HG03378 (cell line): ENCODE measurements around the gene BLID.

ENCODE experiments used
- ATAC-seq: cut with Tn5 transposase; IDR thresholded peaks from one replicate; pipeline ENCODE4 v1.9.1; 2021; ENCODE audit warnings: mild to moderate bottlenecking, moderate library complexity; ENCODE audit not compliant: unreplicated experiment

The BLID gene

GRCh38 chr11:122140500-122140899, 24.5 kb upstream of the BLID start:
- ATAC-seq: no peak

GRCh38 chr11:122139595-122139866, 23.5 kb upstream of the BLID start:
- no peak for ATAC-seq

DNA sequence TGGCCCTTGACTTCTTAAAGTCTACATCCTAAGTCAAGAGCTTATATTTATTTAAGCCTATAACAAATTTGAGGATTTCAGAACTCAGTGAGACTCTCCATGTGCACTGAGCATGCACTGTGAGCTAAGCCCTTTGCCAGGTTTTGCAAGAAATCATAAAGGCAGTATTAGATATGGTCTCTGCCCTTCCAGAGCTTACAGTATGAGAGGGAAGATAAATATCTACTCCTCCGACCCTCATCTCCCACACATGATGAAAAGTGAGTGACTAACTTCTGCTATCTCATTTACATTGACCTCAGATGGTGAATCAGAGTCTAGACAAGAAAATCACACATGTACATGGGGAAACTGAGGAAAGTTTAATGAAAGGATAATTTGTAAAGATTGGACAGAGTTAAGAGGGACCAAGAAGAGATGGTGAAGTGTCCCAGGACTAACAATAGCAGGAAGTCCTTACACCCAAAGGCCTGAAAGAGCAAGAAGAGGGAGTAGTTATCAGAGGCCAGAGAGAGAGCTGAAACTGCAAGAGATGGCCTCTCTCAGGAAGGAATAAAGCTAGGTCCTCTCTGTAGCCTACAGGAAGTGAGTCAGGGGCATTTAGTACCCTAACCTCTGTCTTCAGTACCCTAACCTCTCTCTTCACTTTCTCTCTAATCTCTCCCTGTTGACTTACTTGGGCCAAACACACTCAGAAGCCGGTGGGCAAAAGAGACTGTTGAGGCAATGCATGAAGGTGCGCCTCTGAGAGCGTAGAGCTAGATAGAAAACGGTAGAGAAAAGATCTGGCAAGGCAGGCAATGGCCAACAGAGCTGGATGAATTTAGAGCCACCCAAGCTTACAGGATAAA, 23.0 kb upstream of the BLID start:
- no peak for ATAC-seq

GRCh38 chr11:122137078-122137793, 21.2 kb upstream of the BLID start:
- ATAC-seq: no peak

GRCh38 chr11:122131126-122131525, 15.1 kb upstream of the BLID start:
- no peak for ATAC-seq

- no peak for ATAC-seq
Measured at GRCh38 chr11:122128146-122128545, 12.1 kb upstream of the BLID start.

- no peak for ATAC-seq
Measured at GRCh38 chr11:122127020-122127419, 11.0 kb upstream of the BLID start.

GRCh38 chr11:122126024-122126688, 10.1 kb upstream of the BLID start:
- ATAC-seq: no peak

DNA sequence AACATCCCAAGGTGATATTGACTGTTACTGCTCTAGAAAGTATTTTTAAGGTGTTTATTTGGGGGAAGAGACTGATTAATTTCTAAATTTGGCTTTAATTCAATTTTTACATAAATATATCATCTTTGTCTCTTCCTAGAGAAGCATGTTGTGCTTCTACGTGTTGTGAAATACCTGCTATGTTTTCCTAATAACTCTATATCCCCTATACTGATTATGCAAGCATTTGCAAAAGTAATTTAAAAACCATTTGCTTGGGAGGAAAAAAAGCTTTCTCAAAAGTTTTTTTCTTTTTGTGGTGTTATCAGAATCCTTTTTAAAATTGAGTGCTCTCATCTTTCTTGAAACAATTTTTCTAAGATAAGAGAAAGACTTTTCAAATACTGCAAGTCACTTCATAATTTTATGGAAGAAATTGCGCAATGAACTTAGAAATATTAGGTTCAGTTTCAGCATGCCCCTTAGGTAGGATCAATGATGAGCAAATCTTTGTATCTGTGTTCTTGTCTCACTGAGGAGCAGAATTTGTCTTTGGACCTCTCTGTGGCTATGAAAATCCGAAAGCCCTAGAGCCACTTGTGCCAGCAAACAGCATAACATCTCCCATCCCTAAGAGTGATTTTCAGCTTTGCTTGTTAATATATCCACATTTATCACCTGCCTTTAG, 7.4 kb upstream of the BLID start:
- no peak for ATAC-seq

DNA sequence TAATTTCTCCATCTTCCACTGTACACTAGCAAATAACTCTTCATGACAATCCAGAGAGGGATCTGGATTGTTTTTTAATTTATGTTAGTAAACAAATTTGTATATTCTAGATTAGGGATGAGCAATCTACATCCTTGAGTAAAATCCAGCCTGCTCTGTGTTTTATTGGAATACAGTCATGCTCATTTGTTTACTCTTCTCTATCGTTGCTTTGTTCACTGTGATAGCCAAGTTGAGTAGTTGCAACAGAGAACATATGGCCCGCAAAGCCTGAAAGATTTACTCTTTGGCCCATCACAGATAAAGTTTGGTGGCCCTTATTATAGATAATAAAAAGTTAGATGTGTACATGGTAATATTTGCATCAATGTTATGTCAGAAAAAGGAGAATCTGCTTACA, 6.2 kb upstream of the BLID start:
- no peak for ATAC-seq

GRCh38 chr11:122120096-122120495, 4.1 kb upstream of the BLID start:
- ATAC-seq: no peak

DNA sequence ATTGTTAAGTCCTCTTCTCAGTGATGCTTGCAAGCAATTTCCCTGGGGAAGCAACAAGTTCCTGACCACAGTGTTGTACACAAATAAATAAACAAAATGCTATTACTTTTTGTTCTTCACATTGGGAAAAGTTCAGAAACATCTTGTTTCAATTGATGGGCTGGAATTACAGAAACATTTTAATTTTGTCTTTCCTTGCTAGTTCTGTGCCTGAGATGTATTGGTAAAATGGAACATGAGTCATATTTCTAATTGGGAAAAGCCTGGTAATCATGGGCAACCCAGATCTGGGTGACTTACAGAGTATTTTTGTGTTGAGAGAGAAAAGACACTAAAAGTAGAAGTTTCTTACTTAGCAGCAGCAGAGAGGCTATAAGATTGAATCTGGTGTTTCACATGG, 576 bp upstream of the BLID start:
- ATAC-seq: no peak

DNA sequence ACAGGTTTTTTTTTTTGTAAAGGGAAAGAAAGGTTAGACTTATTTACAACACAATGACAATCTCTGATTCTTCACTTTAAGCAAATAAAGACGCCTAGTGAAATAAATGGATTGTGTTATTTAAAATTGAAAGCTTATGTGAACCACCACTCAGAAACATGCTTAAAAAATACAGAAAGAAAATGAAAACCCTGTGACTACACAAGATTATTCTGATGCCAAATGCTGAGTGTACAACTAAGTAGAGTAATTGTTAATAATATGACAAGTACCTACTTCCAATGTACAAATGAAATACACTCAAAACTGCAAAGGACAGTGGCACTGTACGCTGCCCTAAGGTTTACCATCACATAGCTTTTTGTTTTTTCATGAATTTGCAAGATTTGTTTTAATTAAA, 1.0 kb downstream of the BLID start:
- ATAC-seq: no peak

DNA sequence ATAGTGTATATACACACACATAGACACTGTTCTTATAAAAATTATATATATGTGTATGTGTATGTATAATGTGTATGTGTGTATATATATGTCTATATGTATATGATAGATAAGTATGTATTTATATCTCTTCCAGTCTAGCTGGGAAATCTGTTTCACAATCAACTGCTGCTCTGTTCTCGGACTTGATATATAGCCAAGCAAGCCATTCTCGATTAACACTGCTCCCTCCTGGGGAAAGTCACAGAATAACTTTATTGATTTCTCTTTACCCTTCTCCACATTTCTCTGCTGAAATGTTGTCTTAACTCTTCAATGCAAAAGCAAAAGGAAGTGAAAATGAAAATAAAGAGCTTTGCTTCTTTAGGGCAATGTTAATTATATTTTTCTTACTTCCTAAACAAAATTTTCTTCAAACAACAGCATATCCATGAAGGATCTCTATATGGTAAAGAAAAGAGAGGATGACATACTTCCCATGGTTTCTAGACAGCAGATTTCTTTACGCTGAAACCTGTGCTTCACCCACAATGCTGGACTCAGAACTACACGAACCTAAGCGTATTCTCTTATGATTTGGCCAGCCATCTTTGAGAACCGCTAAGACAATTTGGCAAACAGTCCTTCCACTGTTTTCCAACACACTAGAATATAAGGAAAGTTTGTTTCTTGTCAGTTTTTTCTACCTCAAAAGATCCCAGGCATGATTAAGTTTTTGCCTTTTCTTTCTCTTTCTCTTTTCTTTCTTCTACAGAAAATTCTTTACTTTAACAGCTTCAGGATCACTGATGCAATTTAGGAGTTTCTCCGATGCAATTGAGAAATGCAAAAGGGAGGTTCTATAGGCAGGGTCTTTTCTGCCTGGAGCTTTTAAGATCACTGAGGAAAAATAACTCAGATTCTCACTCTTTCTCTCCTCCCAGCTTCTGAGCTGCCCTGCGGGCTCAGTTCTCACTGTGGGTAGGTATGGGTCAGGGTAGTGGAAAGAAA, 1.9 kb downstream of the BLID start:
- ATAC-seq: no peak

DNA sequence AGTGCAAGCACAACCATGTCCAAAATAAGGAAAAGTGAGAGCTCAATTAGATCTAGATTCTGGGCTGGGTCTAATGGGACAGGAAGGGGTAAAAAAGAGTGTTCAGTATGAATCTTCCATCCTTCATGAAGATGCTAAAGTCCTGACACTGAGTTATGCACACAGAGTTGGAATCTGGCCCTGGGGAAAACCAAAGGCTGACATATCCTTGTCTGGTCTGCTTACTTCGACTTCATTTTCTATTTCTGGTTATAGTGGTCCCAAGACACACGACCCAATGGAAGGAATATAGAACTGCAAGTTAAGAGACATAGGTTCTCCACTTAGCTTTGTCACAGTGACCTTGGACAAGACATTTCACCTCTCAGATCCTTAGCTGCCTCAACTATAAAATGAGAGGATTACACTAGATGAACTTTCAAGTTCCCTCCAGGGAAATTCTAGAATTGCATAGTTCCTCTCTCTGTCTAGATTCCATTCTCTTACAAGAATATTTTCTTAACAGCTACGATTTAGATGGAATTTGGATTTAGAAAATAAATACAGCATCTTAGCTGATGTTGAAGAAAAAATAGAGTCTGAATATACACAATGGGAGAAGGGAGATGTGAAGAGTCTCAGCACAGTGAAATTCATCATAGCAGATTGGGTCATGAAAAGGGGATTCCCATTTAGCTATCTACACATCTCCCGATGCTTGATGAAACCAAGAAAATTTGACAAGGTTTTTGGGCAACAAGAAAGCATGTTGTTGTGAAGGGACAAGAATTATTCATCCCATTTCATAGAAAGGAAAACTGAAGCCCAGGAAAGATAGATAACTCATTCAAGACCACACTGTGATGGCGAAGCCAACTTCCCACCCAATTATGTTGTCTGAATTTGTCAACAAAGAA, 3.3 kb downstream of the BLID start:
- no peak for ATAC-seq

DNA sequence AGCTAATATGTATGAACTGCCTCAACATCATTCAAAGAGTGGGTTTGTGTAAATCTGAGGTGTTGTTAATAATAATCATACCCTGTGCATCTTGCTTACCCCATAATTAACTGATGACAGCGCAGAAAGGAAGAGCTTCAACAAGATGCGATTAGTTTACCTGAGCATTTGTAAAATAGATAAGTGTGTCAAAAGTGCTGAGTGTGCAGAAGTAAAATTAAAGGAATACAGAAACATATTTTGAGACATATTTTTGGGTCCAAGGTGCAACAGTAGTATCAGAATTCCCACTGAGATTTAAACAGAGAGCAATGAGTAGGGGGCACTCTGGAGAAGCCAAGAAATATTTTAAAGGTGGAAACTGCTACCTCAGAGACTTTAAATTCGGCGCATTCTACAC, 6.1 kb downstream of the BLID start:
- ATAC-seq: no peak

DNA sequence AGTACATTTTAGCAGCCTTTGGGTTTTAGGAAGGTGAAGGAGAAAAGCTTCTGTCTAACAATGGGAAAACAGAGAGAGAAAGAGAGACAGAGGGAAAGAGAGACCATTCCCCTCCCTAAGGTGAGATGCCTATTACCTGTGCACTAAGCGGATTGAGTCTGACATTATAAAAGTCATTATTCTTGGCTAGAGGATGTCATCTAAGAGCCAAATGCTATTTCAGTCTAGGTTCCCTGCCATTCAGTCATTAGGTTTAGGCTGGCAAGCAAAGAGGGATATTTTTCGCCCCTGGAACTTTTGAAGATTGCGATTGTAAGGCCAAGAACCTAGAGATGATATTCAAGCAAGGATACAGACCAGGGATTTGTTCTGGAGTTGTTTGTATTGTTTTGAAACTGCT, 7.2 kb downstream of the BLID start:
- no peak for ATAC-seq

DNA sequence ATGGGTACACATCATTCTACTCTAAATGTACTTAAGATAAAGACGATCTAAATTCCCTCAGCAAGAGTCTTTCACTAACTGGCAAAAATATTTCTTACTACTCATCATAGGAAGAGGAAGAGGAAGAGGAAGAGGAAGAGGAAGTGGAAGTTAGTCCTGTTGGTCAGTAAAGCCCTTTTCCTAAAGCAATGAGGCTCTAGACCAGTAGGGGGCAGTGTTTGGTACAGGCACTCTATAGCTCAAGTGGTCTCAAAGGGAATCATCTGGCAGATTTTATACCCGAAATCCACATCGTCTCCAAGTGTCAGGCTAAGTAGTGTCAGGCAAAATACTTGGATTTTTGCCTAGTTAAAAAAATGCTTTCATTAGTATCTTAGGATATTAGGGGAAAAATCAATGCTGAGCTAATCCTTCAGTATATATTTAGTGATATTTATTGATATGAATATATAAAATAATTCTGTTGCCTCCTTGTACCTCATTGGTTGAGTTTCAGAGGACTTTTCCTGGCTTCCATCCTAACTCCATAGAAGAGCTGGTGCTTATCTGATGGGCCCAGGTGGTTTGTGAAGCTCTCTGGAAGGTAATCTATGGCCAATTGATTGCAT, 7.7 kb downstream of the BLID start:
- ATAC-seq: no peak

DNA sequence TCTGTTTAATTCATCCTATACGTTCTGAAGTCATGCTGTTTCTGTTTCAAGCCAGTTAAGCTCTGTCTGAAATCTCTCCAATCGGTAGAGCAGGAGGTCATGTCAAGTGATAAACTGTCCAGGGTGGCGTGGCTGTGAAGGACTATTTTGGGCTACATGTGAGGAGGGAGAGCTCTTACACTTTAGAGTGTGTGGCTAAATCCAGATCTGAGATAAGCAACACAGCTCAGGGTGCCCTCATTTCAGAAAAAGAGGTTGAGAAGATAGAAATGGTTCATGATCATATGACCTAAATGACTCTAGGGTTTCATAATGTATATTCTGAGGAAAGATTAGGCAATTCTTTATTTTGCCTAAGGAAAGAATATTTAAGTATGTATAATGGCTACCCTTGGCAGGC, 8.4 kb downstream of the BLID start:
- no peak for ATAC-seq
